ENCODE measurements around the gene SCML1. TPM values are rescaled to one million over a fixed set of nuclear protein-coding genes. Genes with fewer than 3 reads are reported as not detected.

SCML1 gene
- total and polyA plus RNA-seq, 2 of the 4 experiments (the other 2 are of a cell fraction) = 4.1 to 12.2 TPM

GRCh38 chrX:17697191-17697590, 40.1 kb upstream of the SCML1 start:
- Histone ChIP-seq H3K27ac (ENCODE audit: insufficient read depth, low read length) (no peak overlapping the region), H3K36me3 (ENCODE audit: control insufficient read depth, insufficient read depth, low read length) (no peaks in the 10 kb centered on the region), H3K18ac (ENCODE audit: low read depth, low read length) (no peak overlapping the region), H4K8ac (ENCODE audit: low read depth in 2 of 2, low read length in 2 of 2) (no peak overlapping the region), H3K9ac (ENCODE audit: low read depth, low read length) (no peak overlapping the region), H3K4ac (ENCODE audit: low read depth, low read length) (no peak overlapping the region), H2BK120ac (ENCODE audit: low read depth, low read length) (no peak overlapping the region), H3K9me1 (ENCODE audit: insufficient read depth, low read length) (no peaks in the 10 kb centered on the region), H3K79me1 (ENCODE audit: low read depth in 1 of 2, low read length in 2 of 2) (no peaks in the 10 kb centered on the region), H3K4me3 (ENCODE audit: insufficient read depth, low read depth, low read length) (no peak overlapping the region), H4K91ac (ENCODE audit: insufficient read depth, low read depth, low read length) (no peak overlapping the region), H3K4me1 (ENCODE audit: control insufficient read depth, insufficient read depth, low read length) (no peaks in the 10 kb centered on the region), H3K9me3 (ENCODE audit: control insufficient read depth, insufficient read depth, low read length) (no peaks in the 10 kb centered on the region), H2AK5ac (ENCODE audit: low read depth, low read length) (no peak overlapping the region), H2AK9ac (replicated peaks; ENCODE audit: low read depth, low read length, poor library complexity) (no peak overlapping the region), H3K56ac (ENCODE audit: extremely low read depth, insufficient read depth, low read length) (no peak overlapping the region), H4K5ac (ENCODE audit: low read depth, low read length) (no peak overlapping the region), H2AFZ (replicated peaks; ENCODE audit: low read length, poor library complexity) (no peak overlapping the region), H4K20me1 (ENCODE audit: insufficient read depth, low read length) (no peaks in the 10 kb centered on the region), H2BK5ac (ENCODE audit: low read depth, low read length, poor library complexity, severe bottlenecking) (no peak overlapping the region), H3K23ac (ENCODE audit: low read depth, low read length) (no peak overlapping the region), H3K27me3 (ENCODE audit: control insufficient read depth, insufficient read depth, low read length) (no peaks in the 10 kb centered on the region; the same call in 1 of the 2 replicates), H3K14ac (replicated peaks; ENCODE audit: low read depth, low read length) (no peak overlapping the region), H2BK15ac (ENCODE audit: low read depth, low read length) (no peak overlapping the region), H3K4me2 (ENCODE audit: low read depth, low read length) (no peak overlapping the region), H2BK20ac (ENCODE audit: low read depth, low read length) (no peak overlapping the region)
- no TSS peak for BruUV-seq (replicated peaks)
- ChIA-PET CTCF (interaction anchor here (0.6 to 1.6 kb wide), 4 partner anchors 11 to 684 kb away, joined by 3 to 4 read pairs (median 4); no protein-coding TSS in a partner anchor), POLR2A (ENCODE audit: unreplicated experiment) (no interaction called here)
- peak; percentile 37 for TF ChIP-seq RAD21 (IDR thresholded peaks at IDR 0.05; ENCODE audit: low read length)
- no peak for TF ChIP-seq ELK1 (IDR thresholded peaks at IDR 0.05; ENCODE audit: borderline replicate concordance, low read depth, low read length)
- no CpG with 5 or more reads among the region's 1 CpG for WGBS, 2 experiments (ENCODE audit: extremely low coverage in 2 of 2, insufficient read length in 1 of 2)
- in situ Hi-C loops (cut with MboI; ENCODE audit: low sequenced_read_pairs) = loop anchor here (25.0 kb wide), 1 partner anchor 860 kb away; no protein-coding TSS in a partner anchor
- dilution Hi-C loops (cut with HindIII; ENCODE audit: low sequenced_read_pairs, unreplicated experiment) = no loop called here
- intact Hi-C loops (cut with micrococcal nuclease) = loop anchor here (2.0 kb wide), 1 partner anchor 514 kb away; no protein-coding TSS in a partner anchor
- 0 out of 2 replicates have a peak, but pooled peaks have one; percentile 27 for ATAC-seq (ENCODE audit: low read depth)
- DNase-seq = peak; percentile 15

Data from IMR-90 (cell line).